Choroid plexus epithelial cell (primary cell): Measurements from ENCODE around the gene PRSS8.
"Not testable (repeated sequence)": the region's sequence is repeated elsewhere in the genome, so short reads cannot be mapped to it uniquely, and the experiment has no call there.

Experiments
- DNase-seq: peaks from one replicate; pipeline ENCODE4 v3.0.0-alpha.2; 2010; ENCODE audit warnings: low read depth
- H3K4me3 ChIP-seq: 2 replicates; pipeline ENCODE4 v1.5.1; 2011; ENCODE audit warnings: low read depth, mild to moderate bottlenecking, control low read depth, low read length, moderate library complexity
- CTCF ChIP-seq: conservative IDR thresholded peaks from 2 replicates; pipeline ENCODE4 v1.5.1; 2011; ENCODE audit warnings: low read depth, mild to moderate bottlenecking, control low read depth, inconsistent platforms, low read length, moderate library complexity

Gene PRSS8

GRCh38 chr16:31149332-31149731 lies 13.8 kb upstream of the PRSS8 start:
- H3K4me3 ChIP-seq, result no peak overlapping the region
- no peak for TF ChIP-seq CTCF
- no peak for DNase-seq

- no peak for TF ChIP-seq CTCF
- no peak for DNase-seq
- no peak overlapping the region for H3K4me3 ChIP-seq
Measured at GRCh38 chr16:31148896-31149295, 13.4 kb upstream of the PRSS8 start.

- H3K4me3 ChIP-seq, result no peak overlapping the region
- no peak for DNase-seq
- TF ChIP-seq CTCF, result no peak
Measured at GRCh38 chr16:31148281-31148728, 12.8 kb upstream of the PRSS8 start.

GRCh38 chr16:31147574-31147973 lies 12.0 kb upstream of the PRSS8 start:
- DNase-seq, result no peak
- TF ChIP-seq CTCF, result no peak
- H3K4me3 ChIP-seq, result no peak overlapping the region

- no peak overlapping the region for H3K4me3 ChIP-seq
- no peak for TF ChIP-seq CTCF
- DNase-seq, result no peak
Measured at GRCh38 chr16:31145398-31145990, 10.0 kb upstream of the PRSS8 start.

GRCh38 chr16:31144418-31144817 lies 8.9 kb upstream of the PRSS8 start:
- not testable (repeated sequence) for DNase-seq, H3K4me3 ChIP-seq

GRCh38 chr16:31143694-31144148 lies 8.2 kb upstream of the PRSS8 start:
- H3K4me3 ChIP-seq, result no peak overlapping the region
- DNase-seq, result no peak
- no peak for TF ChIP-seq CTCF
